Activated naive CD4-positive, alpha-beta T cell treated with anti-CD3 and anti-CD28 coated beads, Interleukin-2, amount 50 U/mL, for 72 hours (primary cell): ENCODE data around the gene IL12RB2. TPM values are rescaled to one million over a fixed set of nuclear protein-coding genes. Genes with fewer than 3 reads are reported as not detected.

ENCODE experiments used
- ATAC-seq, 2 donors: fragments of 150-1000 bp; cut with Tn5 transposase; 2 replicates each; pipeline ENCODE4 v1.10.0; 2021; ENCODE audit warnings: mild to moderate bottlenecking in 2 of 2, moderate library complexity in 2 of 2
- DNase-seq, 2 donors: peaks; one replicate each; pipeline ENCODE4 v3.0.0; 2021 to 2022; ENCODE audit warnings: low spot score in 2 of 2
- H3K27ac Mint-ChIP-seq, 2 donors: one replicate each; pipeline ENCODE4 v1.8.0; 2022; ENCODE audit warnings: mild to moderate bottlenecking in 2 of 2, mixed read lengths in 2 of 2
- H3K36me3 Mint-ChIP-seq, 2 donors: one replicate each; pipeline ENCODE4 v1.8.0; 2022; ENCODE audit warnings: mixed read lengths in 2 of 2
- H3K9me3 Mint-ChIP-seq, 2 donors: one replicate each; pipeline ENCODE4 v1.8.0; 2022; ENCODE audit warnings: mixed read lengths in 2 of 2
- total RNA-seq, 2 donors: library from RNA; stranded (reverse); gene quantifications; one replicate each; pipeline ENCODE4 v1.2.3, GENCODE V29; 2022

IL12RB2 gene
- total RNA-seq, 2 donors from 2014 or later = 29.5 to 123 TPM

GRCh38 chr1:67332653-67333529 is 25.2 kb downstream of the IL12RB2 start:
- ATAC-seq (peak; percentile 88 to 89), DNase-seq (no peak)
- H3K9me3 Mint-ChIP-seq = no peaks in the 10 kb centered on the region
- peaks cover 41 to 76% of the 10 kb centered on the region in 2 donors for H3K36me3 Mint-ChIP-seq
- H3K27ac Mint-ChIP-seq = peak overlapping the region; percentile 91 to 99

DNA sequence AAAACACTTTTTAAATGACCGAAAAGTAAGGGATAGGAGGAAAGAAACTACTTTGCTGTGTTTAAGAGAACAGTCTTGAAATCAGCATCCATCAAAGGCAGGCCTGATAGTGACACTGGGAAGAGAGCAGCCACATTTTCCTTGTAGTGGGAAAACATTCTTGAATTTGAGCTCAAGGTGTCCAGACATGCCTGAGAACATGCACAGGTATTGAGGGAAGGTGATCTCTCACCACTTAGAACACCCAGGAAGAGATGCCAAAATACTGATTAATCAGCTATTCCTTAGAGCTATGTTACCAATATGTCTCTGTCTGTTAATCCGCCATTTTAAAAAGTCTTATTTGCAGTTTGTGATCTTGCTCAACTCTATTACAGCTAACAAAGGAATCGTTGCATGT is 25.9 kb downstream of the IL12RB2 start:
- ATAC-seq = no peak
- peak overlapping the region; percentile 91 to 99 for H3K27ac Mint-ChIP-seq
- H3K36me3 Mint-ChIP-seq = peaks cover 37 to 72% of the 10 kb centered on the region in 2 donors
- no peaks in the 10 kb centered on the region for H3K9me3 Mint-ChIP-seq
- no peak for DNase-seq

- peaks cover 34 to 70% of the 10 kb centered on the region in 2 donors for H3K36me3 Mint-ChIP-seq
- peak overlapping the region; percentile 94 to 99 for H3K27ac Mint-ChIP-seq
- no peak for ATAC-seq
- H3K9me3 Mint-ChIP-seq = no peaks in the 10 kb centered on the region
- no peak for DNase-seq
Observed at GRCh38 chr1:67335411-67335810, 27.7 kb downstream of the IL12RB2 start.

GRCh38 chr1:67336157-67336556 is 28.5 kb downstream of the IL12RB2 start:
- H3K27ac Mint-ChIP-seq = peak overlapping the region; percentile 94 to 99
- H3K36me3 Mint-ChIP-seq = peaks cover 41 to 70% of the 10 kb centered on the region in 2 donors
- peaks cover 0 to 5% of the 10 kb centered on the region in 2 donors for H3K9me3 Mint-ChIP-seq
- DNase-seq = no peak
- ATAC-seq = no peak

GRCh38 chr1:67336783-67337182 is 29.1 kb downstream of the IL12RB2 start:
- ATAC-seq = peak in 1 of 2 donors; percentile 9

GRCh38 chr1:67338642-67339041 is 31.0 kb downstream of the IL12RB2 start:
- Mint-ChIP-seq H3K36me3 (peaks cover 41 to 84% of the 10 kb centered on the region in 2 donors), H3K27ac (peak overlapping the region; percentile 94 to 99), H3K9me3 (peaks cover 0 to 6% of the 10 kb centered on the region in 2 donors)
- ATAC-seq (peak; percentile 12 to 42), DNase-seq (no peak)

More at GRCh38 chr1:67336783-67337182, 29.1 kb downstream of the IL12RB2 start:
- DNase-seq = no peak
- Mint-ChIP-seq H3K9me3 (peaks cover 0 to 6% of the 10 kb centered on the region in 2 donors), H3K27ac (peak overlapping the region; percentile 94 to 99), H3K36me3 (peaks cover 42 to 74% of the 10 kb centered on the region in 2 donors)

- peak; percentile 52 to 65 for DNase-seq
- peak overlapping the region; percentile 94 to 99 for H3K27ac Mint-ChIP-seq
- peak; percentile 54 to 74 for ATAC-seq
- H3K36me3 Mint-ChIP-seq = peaks cover 35 to 84% of the 10 kb centered on the region in 2 donors
- H3K9me3 Mint-ChIP-seq = peaks cover 0 to 6% of the 10 kb centered on the region in 2 donors
Observed at GRCh38 chr1:67339623-67340343, 32.1 kb downstream of the IL12RB2 start.

GRCh38 chr1:67342076-67342890 is 34.6 kb downstream of the IL12RB2 start:
- Mint-ChIP-seq H3K36me3 (peaks cover 28 to 83% of the 10 kb centered on the region in 2 donors), H3K9me3 (peaks cover 0 to 6% of the 10 kb centered on the region in 2 donors), H3K27ac (peak overlapping the region; percentile 94 to 99)
- ATAC-seq = peak; percentile 13 to 50
- DNase-seq = no peak

GRCh38 chr1:67345556-67345955 is 37.9 kb downstream of the IL12RB2 start:
- Mint-ChIP-seq H3K9me3 (peaks cover 0 to 6% of the 10 kb centered on the region in 2 donors), H3K36me3 (peaks cover 24 to 83% of the 10 kb centered on the region in 2 donors), H3K27ac (no peak overlapping the region)
- ATAC-seq (no peak), DNase-seq (no peak)

GRCh38 chr1:67346982-67347381 is 39.3 kb downstream of the IL12RB2 start:
- ATAC-seq (no peak), DNase-seq (no peak)
- Mint-ChIP-seq H3K36me3 (peaks cover 17 to 73% of the 10 kb centered on the region in 2 donors), H3K9me3 (no peaks in the 10 kb centered on the region), H3K27ac (no peak overlapping the region)

GRCh38 chr1:67347688-67348472 is 40.2 kb downstream of the IL12RB2 start:
- peak in 1 of 2 donors; percentile 45 for ATAC-seq
- DNase-seq = no peak

DNA sequence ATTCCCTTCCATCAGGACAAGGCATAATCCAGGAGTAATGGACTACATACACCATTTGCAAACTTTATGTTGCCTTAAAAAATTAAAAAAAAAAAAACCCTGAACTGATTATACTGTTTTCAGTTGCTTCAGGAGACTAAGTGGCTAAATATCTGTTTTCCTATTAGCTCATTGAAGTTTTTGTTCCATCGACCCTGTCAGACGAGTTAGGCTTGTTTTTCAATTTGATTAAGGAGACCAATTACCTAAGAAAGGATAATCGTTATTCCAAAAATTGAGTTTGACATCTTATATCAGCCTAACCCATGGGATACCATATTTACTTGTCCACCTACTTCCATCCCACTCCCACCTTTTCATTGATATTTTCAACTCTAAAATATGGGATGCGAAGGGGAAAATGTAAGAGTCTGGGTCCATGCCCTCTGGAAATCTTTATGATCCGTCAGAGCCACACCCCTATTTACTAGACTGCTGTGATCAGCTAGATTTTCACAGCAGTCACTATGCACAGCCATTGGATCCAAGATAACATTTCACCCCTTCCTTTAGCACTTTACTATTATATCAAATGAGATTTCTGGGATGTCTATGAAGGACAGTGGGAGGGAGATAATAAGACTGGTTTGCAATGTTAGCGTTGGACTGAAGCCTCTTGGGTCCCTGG is 41.0 kb downstream of the IL12RB2 start:
- Mint-ChIP-seq H3K27ac (peak overlapping the region in 1 of 2 donors; percentile 86), H3K36me3 (peaks cover 22 to 72% of the 10 kb centered on the region in 2 donors), H3K9me3 (no peaks in the 10 kb centered on the region)
- no peak for DNase-seq
- ATAC-seq = no peak

More at GRCh38 chr1:67347688-67348472, 40.2 kb downstream of the IL12RB2 start:
- peaks cover 19 to 70% of the 10 kb centered on the region in 2 donors for H3K36me3 Mint-ChIP-seq
- H3K27ac Mint-ChIP-seq = peak overlapping the region in 1 of 2 donors; percentile 84
- no peaks in the 10 kb centered on the region for H3K9me3 Mint-ChIP-seq

GRCh38 chr1:67350783-67351182 is 43.1 kb downstream of the IL12RB2 start:
- DNase-seq (no peak), ATAC-seq (peak; percentile 82 to 83)
- peaks cover 35 to 72% of the 10 kb centered on the region in 2 donors for H3K36me3 Mint-ChIP-seq
- H3K9me3 Mint-ChIP-seq = peaks cover 0 to 4% of the 10 kb centered on the region in 2 donors
- H3K27ac Mint-ChIP-seq = no peak overlapping the region

DNA sequence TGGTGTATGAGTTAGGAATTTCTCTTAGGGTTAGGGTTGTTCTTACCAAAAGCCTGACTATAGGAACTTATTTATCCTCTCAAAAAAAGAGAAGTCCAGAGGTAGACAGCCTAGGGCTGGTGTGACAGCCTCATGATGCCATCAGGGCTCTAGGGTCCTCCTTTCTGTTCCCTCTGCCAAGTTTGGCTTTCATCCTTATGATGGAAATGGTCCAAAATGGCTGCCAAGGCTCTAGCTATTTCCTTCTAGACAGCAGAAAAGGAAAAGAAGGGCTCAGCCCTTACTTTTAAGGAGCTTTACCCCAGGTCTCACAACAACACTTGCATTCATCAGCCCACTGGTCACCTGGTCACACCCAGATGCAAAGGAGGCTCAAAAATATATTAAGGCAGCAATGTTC is 44.5 kb downstream of the IL12RB2 start:
- DNase-seq (no peak), ATAC-seq (no peak)
- Mint-ChIP-seq H3K27ac (no peak overlapping the region), H3K9me3 (peaks cover 0 to 4% of the 10 kb centered on the region in 2 donors), H3K36me3 (peaks cover 41 to 71% of the 10 kb centered on the region in 2 donors)
